ENCODE results near the gene IER5. TPM values are rescaled to one million over a fixed set of nuclear protein-coding genes. Genes with fewer than 3 reads are reported as not detected.

IER5 gene
- total and polyA plus RNA-seq, 9 of the 15 experiments (the other 6 are each of a cell fraction or from before 2014, with no cell fraction given), result 2.4 to 32.1 (median 12.0) TPM

DNA sequence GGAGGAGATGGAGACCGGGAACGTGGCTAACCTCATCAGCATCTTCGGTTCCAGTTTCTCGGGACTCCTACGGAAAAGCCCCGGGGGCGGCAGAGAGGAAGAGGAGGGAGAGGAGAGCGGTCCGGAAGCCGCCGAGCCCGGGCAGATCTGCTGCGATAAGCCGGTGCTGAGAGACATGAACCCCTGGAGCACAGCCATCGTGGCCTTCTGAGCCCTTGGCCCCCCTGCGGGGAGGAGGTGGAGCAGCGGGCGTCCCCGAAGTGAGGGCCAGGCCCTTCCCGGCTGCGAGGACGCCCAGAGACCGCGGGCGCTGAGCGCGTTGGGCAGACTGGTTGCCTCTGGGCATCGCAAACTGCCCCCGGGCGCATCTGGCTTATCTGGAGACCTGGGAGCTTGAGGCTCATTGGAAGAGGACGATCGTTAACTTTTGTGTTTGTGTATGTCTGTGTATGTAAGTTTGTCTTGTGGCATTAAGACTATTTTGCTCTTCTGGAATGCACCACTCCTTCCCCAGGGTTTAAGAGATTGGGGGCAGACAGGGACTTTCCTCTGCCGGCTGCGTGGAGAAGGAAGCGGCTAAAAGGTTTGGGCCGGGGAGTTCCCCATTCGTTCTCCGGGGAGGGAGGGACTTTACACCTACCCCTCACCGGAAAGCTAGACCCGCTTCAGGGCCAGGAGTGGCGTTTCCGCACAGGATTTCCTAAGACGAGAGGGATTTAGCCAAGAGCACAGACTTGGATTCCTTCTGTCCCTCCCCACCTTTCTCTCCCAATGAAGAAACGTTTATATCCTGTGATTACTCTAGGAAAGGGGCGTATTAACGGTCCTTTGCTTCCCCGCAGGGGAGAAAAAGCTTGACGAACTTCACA is 1.4 kb downstream of the IER5 start (continued):
- TF ChIP-seq SMARCA5 (IDR thresholded peaks at IDR 0.05) (no peak), ZNF384 (IDR thresholded peaks at IDR 0.05; ENCODE audit: low read depth, low read length) (no peak), ZSCAN32 (CRISPR knock-in tag; IDR thresholded peaks at IDR 0.05) (no peak), NFIC (IDR thresholded peaks at IDR 0.05) (peak; percentile 68), ZNF583 (CRISPR knock-in tag; IDR thresholded peaks at IDR 0.05) (0 out of 2 replicates have a peak, but pooled peaks have one; percentile 29), FOS (IDR thresholded peaks at IDR 0.05; ENCODE audit: extremely low read depth, insufficient read length) (no peak), SPI1 (IDR thresholded peaks at IDR 0.05; ENCODE audit: borderline replicate concordance, low read depth, low read length) (peak; percentile 85), SIN3A (IDR thresholded peaks at IDR 0.05; ENCODE audit: borderline replicate concordance in 2 of 2, control insufficient read depth in 1 of 2, low read depth in 2 of 2, low read length in 2 of 2) (peak; percentile 20 to 54; a peak in 2 of 4 replicates), RBFOX2 (IDR thresholded peaks at IDR 0.05; ENCODE audit: low read depth, low read length) (peak; percentile 70), HDAC3 (IDR thresholded peaks at IDR 0.05; ENCODE audit: borderline replicate concordance, partially characterized antibody) (peak; percentile 16), TARDBP (IDR thresholded peaks at IDR 0.05) (0 out of 2 replicates have a peak, but pooled peaks have one; percentile 15), POLR2AphosphoS5 (IDR thresholded peaks at IDR 0.05; ENCODE audit: control insufficient read depth, insufficient read depth, low read depth, low read length) (peak; percentile 16; the same call in 1 of the 2 replicates), DDX20 (tag; IDR thresholded peaks at IDR 0.05; ENCODE audit: low read depth) (no peak), EP400 (IDR thresholded peaks at IDR 0.05) (peak; percentile 37; the same call in 1 of the 2 replicates), RBM25 (IDR thresholded peaks at IDR 0.05; ENCODE audit: low read depth, low read length, severe bottlenecking) (no peak), ZNF197 (CRISPR knock-in tag; IDR thresholded peaks at IDR 0.05; ENCODE audit: low read depth) (no peak), MTA3 (IDR thresholded peaks at IDR 0.05; ENCODE audit: borderline replicate concordance) (peak; percentile 95; the same call in 1 of the 2 replicates), TBP (optimal IDR thresholded peaks at IDR 0.05; ENCODE audit: low read depth, low read length) (peak; percentile 38)
- TF ChIP-seq, protein P1, sequence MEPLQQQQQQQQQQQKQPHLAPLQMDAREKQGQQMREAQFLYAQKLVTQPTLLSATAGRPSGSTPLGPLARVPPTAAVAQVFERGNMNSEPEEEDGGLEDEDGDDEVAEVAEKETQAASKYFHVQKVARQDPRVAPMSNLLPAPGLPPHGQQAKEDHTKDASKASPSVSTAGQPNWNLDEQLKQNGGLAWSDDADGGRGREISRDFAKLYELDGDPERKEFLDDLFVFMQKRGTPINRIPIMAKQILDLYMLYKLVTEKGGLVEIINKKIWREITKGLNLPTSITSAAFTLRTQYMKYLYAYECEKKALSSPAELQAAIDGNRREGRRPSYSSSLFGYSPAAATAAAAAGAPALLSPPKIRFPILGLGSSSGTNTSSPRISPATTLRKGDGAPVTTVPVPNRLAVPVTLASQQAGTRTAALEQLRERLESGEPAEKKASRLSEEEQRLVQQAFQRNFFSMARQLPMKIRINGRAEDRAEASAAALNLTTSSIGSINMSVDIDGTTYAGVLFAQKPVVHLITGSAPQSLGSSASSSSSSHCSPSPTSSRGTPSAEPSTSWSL (CRISPR knock-in tag; IDR thresholded peaks at IDR 0.05; ENCODE audit: borderline replicate concordance), result 0 out of 2 replicates have a peak, but pooled peaks have one; percentile 29
- TF ChIP-seq, protein P2, sequence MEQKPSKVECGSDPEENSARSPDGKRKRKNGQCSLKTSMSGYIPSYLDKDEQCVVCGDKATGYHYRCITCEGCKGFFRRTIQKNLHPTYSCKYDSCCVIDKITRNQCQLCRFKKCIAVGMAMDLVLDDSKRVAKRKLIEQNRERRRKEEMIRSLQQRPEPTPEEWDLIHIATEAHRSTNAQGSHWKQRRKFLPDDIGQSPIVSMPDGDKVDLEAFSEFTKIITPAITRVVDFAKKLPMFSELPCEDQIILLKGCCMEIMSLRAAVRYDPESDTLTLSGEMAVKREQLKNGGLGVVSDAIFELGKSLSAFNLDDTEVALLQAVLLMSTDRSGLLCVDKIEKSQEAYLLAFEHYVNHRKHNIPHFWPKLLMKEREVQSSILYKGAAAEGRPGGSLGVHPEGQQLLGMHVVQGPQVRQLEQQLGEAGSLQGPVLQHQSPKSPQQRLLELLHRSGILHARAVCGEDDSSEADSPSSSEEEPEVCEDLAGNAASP (IDR thresholded peaks at IDR 0.05), result no peak
- TF ChIP-seq, protein P3, sequence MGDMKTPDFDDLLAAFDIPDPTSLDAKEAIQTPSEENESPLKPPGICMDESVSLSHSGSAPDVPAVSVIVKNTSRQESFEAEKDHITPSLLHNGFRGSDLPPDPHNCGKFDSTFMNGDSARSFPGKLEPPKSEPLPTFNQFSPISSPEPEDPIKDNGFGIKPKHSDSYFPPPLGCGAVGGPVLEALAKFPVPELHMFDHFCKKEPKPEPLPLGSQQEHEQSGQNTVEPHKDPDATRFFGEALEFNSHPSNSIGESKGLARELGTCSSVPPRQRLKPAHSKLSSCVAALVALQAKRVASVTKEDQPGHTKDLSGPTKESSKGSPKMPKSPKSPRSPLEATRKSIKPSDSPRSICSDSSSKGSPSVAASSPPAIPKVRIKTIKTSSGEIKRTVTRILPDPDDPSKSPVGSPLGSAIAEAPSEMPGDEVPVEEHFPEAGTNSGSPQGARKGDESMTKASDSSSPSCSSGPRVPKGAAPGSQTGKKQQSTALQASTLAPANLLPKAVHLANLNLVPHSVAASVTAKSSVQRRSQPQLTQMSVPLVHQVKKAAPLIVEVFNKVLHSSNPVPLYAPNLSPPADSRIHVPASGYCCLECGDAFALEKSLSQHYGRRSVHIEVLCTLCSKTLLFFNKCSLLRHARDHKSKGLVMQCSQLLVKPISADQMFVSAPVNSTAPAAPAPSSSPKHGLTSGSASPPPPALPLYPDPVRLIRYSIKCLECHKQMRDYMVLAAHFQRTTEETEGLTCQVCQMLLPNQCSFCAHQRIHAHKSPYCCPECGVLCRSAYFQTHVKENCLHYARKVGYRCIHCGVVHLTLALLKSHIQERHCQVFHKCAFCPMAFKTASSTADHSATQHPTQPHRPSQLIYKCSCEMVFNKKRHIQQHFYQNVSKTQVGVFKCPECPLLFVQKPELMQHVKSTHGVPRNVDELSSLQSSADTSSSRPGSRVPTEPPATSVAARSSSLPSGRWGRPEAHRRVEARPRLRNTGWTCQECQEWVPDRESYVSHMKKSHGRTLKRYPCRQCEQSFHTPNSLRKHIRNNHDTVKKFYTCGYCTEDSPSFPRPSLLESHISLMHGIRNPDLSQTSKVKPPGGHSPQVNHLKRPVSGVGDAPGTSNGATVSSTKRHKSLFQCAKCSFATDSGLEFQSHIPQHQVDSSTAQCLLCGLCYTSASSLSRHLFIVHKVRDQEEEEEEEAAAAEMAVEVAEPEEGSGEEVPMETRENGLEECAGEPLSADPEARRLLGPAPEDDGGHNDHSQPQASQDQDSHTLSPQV (IDR thresholded peaks at IDR 0.05), result peak; percentile 28; the same call in 1 of the 2 replicates
